ENCODE data around the gene GPR141.
A peak's percentile ranks its signal among the peaks of the same experiment; 100 is the strongest.

GPR141 gene

DNA sequence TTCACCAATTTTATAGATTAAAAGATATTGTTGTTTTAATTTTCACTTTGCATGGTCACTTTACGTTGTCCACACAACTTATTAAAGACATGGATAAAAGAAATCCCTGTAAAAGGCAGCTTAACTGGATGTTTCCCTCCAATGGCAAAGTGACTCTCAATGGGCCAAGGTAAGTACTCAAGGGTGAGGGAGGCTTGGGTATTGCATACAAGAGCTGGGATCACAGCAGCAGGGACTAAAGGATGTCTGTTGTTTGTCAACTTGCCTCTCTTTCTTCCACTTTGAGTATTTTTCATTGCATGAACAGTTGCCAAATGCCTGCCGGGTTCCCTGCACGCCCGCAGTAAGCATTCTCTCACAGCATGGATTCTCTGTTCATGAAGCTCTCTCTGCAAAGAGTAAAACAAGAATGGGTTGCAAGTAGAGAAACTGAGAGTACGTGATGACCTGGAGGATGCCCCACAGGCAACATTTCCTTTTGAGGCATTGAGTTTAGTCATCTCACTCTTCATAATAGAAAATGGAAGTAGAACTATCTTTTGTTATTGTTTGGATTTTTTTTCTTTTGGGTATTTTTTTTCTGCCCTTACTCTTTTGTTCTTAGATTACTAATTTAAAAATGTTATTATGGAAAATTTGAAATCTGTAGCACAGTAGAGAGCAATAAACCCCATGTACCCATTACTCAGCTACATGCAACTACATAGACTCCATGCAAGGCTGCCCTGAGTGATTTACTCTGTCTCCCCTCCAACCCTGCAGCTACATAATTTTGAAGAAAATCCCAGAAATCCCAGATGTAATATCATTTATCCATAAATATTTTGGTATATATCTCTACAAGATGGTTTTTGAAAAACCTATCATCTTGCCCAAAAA lies 26.3 kb downstream of the GPR141 start:
- DNase-seq (ENCODE audit: extremely low read depth, insufficient read length) = peak; percentile 43
- TF ChIP-seq, protein P1, sequence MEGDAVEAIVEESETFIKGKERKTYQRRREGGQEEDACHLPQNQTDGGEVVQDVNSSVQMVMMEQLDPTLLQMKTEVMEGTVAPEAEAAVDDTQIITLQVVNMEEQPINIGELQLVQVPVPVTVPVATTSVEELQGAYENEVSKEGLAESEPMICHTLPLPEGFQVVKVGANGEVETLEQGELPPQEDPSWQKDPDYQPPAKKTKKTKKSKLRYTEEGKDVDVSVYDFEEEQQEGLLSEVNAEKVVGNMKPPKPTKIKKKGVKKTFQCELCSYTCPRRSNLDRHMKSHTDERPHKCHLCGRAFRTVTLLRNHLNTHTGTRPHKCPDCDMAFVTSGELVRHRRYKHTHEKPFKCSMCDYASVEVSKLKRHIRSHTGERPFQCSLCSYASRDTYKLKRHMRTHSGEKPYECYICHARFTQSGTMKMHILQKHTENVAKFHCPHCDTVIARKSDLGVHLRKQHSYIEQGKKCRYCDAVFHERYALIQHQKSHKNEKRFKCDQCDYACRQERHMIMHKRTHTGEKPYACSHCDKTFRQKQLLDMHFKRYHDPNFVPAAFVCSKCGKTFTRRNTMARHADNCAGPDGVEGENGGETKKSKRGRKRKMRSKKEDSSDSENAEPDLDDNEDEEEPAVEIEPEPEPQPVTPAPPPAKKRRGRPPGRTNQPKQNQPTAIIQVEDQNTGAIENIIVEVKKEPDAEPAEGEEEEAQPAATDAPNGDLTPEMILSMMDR (IDR thresholded peaks at IDR 0.05; ENCODE audit: insufficient read depth, low read length, poor library complexity, severe bottlenecking) = no peak
- no peaks in the 10 kb centered on the region for H3K27me3 ChIP-seq (replicated peaks; ENCODE audit: control insufficient read depth, insufficient read depth, low read length)
- H3K4me3 ChIP-seq (replicated peaks; ENCODE audit: low read depth, low read length) = no peak overlapping the region
- H3K36me3 ChIP-seq (ENCODE audit: control insufficient read depth, insufficient read depth, low read length) = no peaks in the 10 kb centered on the region

DNA sequence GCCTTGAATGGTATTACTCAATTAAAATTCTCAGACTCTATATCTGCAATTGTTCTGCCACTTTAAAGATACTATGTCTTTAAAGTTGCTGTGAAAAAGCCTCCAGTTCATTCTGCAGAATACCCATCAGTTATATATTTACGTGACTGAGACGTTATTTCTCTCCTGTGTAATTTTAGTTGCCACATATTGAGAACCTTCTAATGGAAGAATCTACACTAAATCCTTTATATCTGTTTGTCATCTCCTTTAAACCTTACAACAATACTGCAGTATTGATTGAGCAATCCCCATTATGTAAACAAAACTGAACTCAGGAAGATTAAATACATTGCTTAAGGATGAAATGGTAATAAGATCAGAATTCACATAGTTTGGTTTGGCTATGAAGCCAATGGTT lies 30.0 kb downstream of the GPR141 start:
- no peak overlapping the region for H3K4me3 ChIP-seq (replicated peaks; ENCODE audit: low read depth, low read length)
- no peaks in the 10 kb centered on the region for H3K27me3 ChIP-seq (replicated peaks; ENCODE audit: control insufficient read depth, insufficient read depth, low read length)
- TF ChIP-seq, protein P1 (IDR thresholded peaks at IDR 0.05; ENCODE audit: insufficient read depth, low read length, poor library complexity, severe bottlenecking) = no peak
- H3K36me3 ChIP-seq (ENCODE audit: control insufficient read depth, insufficient read depth, low read length) = no peaks in the 10 kb centered on the region
- no peak for DNase-seq (ENCODE audit: extremely low read depth, insufficient read length)

DNA sequence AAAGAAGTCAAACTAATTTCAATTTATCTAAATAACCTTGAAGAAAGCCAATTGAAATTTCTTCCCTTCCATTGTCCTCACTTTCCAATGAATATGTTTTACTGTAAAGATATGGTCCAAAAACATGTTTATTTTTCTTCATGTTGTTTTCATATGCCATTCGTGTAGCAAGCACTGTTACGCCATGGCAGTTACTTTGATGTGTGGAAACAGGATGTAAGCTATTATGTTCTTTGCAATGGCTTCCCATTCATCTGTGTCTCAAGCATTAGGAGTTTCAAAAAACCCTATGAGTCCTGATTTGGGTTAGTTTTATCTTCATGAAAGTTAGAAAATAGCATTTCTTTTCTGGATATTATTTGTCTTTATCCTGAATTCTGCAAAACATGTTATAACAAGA lies 31.0 kb downstream of the GPR141 start:
- Histone ChIP-seq H3K4me3 (replicated peaks; ENCODE audit: low read depth, low read length) (no peak overlapping the region), H3K27me3 (replicated peaks; ENCODE audit: control insufficient read depth, insufficient read depth, low read length) (no peaks in the 10 kb centered on the region), H3K36me3 (ENCODE audit: control insufficient read depth, insufficient read depth, low read length) (no peaks in the 10 kb centered on the region)
- DNase-seq (ENCODE audit: extremely low read depth, insufficient read length) = no peak
- TF ChIP-seq, protein P1 (IDR thresholded peaks at IDR 0.05; ENCODE audit: insufficient read depth, low read length, poor library complexity, severe bottlenecking) = no peak

DNA sequence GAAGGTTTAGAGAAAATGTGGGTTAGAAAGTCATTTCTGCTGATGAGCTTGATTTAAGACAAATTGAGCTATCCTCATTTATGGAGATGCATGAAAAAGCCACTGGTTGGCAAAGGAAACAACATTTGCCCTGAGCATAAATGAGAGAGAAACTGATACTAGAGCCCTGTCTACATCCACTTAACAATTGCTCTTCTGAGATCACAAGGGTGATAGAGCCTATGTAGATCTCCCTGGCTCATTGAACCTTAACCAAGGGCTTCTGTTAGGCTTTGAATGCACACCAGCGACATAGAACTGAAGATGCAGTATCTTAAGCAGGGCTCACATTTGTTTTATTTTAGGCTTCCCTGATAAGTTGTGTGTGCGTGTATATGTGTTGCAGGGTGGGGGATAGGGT lies 35.0 kb downstream of the GPR141 start:
- H3K27me3 ChIP-seq (replicated peaks; ENCODE audit: control insufficient read depth, insufficient read depth, low read length) = no peaks in the 10 kb centered on the region
- H3K4me3 ChIP-seq (replicated peaks; ENCODE audit: low read depth, low read length) = no peak overlapping the region
- DNase-seq (ENCODE audit: extremely low read depth, insufficient read length) = no peak
- TF ChIP-seq, protein P1 (IDR thresholded peaks at IDR 0.05; ENCODE audit: insufficient read depth, low read length, poor library complexity, severe bottlenecking) = no peak
- no peaks in the 10 kb centered on the region for H3K36me3 ChIP-seq (ENCODE audit: control insufficient read depth, insufficient read depth, low read length)

DNA sequence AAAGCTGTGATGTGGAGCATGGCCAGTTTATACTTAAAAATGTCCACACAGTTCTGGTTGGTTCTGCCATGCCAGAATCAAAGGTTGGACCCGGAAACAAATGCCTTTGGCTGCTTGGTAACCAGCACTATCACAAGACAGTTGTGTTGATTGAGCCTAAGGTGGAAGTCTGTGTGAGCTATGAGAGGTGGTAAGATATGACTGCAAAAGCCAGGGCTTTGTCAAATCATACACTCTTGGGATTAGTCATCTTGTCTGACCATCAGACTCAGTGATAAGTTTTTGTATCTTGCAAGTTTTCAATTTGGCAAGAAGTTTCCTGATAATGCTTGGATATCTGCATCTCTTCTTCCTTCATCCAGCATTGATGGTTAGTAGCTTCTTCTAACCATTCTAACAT lies 35.5 kb downstream of the GPR141 start:
- Histone ChIP-seq H3K36me3 (ENCODE audit: control insufficient read depth, insufficient read depth, low read length) (no peaks in the 10 kb centered on the region), H3K4me3 (replicated peaks; ENCODE audit: low read depth, low read length) (no peak overlapping the region), H3K27me3 (replicated peaks; ENCODE audit: control insufficient read depth, insufficient read depth, low read length) (no peaks in the 10 kb centered on the region)
- peak; percentile 20 for DNase-seq (ENCODE audit: extremely low read depth, insufficient read length)
- TF ChIP-seq, protein P1 (IDR thresholded peaks at IDR 0.05; ENCODE audit: insufficient read depth, low read length, poor library complexity, severe bottlenecking) = no peak

Data from GM06990 (cell line).